Fibroblast of skin of back (primary cell): ENCODE results near the gene ENG.
A peak's percentile ranks its signal among the peaks of the same experiment; 100 is the strongest.

Experiments
- DNase-seq: peaks from one replicate; pipeline ENCODE4 v3.0.0-alpha.2; 2013

ENG gene

DNA sequence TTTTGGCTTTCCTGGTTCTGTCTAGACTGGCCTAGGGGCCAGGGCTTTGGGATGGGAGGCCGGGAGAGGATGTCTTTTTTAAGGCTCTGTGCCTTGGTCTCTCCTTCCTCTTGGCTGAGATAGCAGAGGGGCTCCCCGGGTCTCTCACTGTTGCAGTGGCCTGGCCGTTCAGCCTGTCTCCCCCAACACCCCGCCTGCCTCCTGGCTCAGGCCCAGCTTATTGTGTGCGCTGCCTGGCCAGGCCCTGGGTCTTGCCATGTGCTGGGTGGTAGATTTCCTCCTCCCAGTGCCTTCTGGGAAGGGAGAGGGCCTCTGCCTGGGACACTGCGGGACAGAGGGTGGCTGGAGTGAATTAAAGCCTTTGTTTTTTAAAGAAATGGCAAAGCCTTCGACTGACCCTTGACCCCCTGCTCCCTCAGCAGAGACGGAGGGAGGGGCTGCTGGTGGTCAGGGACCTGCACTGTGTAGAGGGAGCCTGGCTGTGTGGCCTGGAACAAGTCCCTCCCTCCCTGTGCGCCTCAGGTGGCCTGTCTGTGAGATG lies 40.7 kb downstream of the ENG start:
- DNase-seq, result no peak

DNA sequence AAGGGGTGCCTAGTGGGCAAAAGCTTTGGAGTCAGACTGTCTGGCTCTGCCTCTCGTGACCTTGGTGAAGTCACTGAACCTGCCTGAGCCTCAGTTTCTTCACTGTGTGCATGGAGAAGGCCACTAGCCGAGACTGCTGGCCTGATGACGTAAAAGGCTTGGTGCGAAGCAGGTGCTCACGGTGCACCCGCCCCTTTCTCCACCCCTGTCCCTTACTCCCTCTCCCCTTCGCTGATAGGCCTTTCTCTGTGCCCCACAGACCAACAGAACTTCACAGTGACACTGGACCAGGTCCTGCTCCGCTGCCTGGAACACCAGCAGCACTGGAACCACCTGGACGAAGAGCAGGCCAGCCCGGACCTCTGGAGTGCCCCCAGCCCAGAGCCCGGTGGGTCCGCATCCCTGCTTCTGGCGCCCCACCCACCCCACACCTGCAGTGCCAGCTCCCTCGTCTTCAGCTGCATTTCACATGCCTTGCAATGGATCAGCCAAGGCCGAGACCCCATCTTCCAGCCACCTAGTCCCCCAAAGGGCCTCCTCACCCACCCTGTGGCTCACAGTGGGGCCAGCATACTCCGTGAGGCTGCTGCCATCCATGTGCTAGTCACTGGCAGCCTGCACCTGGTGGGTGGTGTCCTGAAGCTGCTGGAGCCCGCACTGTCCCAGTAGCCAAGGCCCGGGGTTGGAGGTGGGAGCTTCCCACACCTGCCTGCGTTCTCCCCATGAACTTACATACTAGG lies 41.4 kb downstream of the ENG start:
- no peak for DNase-seq

DNA sequence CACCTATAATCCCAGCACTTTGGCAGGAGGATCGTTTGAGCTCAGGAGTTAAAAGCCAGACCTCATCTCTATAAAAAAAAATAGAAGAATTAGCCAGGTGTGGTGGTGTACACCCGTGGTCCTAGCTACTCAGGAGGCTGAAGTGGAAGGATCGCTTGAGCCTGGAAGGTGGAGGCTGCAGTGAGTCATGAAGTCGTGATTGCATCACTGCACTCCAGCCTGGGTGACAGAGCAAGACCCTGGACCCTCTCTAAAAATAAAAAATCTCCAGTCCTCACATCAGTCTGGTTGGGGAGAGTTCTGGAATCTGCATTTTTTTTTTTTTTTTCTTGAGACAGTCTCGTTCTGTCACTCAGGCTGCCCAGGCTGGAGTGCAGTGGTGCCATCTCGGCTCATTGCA lies 42.4 kb downstream of the ENG start:
- no peak for DNase-seq

DNA sequence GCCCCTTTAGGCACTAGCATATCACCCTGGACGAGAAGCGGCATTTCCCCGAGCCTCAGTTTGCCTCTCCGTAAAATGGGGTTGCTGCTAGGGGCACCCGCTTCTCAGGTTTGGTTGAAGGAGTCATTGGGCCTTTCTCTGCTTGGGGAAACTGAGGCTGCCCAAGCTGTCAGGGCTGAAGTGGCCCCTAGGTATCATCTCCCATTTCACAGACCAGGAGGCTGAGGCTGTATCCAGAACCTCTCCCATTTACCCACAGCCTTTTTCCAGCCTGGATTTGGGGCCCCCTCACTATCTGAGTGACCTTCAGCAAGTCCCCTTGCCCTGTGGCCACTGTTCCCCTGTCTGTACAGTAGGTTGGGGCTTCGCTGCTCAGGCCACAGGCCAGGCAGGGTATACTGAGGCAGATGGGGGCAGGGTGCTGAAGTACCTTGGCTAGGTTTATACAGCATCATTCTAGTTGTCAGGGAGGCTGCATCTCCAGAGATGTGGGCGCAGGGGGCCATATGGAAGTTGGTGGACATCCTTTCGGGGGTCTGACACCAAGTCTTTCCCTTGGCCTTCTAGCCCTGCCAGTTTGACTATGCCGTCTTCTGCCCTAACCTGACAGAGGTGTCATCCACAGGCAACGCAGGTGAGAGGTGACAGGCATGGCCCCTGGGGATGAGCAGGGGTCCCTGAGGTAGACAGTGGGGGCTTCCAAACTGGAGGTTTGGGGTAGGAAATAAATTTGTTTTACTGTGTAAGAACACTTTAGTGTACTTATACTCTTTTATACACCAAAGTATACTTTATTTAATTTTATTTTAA lies 43.9 kb downstream of the ENG start:
- no peak for DNase-seq

DNA sequence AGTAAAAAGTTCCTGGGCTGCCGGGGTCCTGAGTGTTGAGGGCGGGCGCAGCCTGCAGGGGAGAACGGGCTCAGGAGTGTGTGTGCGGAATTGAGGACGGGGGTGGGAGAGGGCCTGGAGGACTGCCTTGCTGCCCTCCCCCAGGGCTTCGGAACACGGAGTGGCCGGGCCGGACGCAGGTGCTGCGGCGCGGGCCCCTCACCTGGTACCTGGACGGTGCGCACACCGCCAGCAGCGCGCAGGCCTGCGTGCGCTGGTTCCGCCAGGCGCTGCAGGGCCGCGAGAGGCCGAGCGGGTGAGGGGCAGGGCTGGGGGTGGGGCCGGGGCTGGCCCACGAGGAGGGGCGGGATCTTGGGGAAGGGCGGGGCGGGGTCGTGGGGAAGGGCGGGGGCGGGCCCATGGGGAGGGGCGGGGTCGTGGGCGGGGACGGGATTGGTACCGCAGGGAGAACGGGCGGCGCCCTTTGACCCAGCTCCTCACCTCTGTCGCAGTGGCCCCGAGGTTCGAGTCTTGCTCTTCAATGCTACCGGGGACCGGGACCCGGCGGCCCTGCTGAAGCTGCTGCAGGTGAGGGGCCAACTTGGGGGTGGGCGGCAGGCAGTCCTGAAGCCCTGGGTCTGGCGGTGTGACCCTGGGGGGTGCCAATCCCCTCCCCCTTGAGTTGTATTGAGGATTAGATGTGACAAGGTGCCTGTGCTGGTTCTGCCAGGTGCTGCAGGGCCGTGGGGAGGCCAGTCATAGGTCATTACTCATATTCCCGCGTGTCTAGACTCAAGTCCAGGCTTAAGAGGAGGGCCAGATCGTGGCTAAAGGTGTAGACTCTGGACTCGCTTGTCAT lies 44.7 kb downstream of the ENG start:
- DNase-seq, result peak; percentile 31

DNA sequence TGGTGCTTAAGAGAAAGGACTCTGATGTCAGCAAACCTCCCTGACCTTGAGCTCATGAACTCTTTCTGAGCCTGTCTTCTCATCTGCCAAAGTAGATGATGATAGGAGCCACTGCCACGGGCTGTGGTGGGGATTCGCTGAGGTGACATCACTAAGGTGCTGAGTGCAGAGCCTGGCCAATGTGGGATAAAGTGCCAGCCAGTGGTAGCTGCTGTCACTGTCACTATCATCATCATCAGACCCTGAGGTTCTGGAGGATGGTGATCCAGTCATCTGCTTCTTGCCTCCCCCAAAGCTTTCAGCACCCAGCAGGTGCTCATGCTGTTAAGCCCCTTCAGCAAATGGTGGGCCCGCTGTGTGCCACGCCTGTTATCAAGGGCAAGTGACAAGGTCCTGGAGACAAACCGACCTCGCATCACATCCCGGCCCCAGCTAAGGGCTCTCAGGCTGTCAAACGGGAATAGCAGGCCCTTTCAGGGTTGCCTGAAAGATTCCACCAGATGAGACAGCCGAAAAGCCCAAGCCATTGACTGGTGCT lies 45.4 kb downstream of the ENG start:
- DNase-seq, result no peak

DNA sequence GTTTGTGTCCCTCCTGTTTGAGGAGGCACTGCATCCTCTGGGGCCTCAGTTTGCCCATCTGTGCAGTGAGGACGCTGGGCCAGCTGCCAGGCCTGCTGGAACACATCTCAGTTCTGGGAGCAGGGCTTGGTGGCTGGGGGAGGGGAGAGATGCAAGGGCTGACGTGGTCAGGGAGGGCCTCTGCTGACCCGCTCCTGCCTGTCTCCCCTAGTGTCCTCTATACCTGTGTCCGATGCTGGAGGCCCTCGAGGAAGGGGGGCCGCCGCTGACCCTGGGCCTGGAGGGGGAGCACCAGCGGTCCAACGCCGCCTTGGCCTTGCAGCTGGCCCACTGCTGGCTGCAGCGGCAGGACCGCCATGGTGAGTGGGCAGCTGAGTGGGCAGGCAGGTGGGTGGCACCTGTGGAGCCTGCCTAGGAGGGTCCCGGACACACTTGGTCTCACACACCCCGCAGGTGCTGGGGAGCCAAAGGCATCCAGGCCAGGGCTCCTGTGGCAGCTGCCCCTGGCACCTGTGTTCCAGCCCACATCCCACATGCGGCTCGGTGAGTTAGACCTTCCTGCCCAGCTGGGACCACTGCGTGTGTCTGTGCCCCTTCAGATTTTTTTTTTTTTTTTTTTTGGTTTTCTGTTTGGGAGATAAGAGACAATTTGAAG lies 46.0 kb downstream of the ENG start:
- DNase-seq, result no peak

DNA sequence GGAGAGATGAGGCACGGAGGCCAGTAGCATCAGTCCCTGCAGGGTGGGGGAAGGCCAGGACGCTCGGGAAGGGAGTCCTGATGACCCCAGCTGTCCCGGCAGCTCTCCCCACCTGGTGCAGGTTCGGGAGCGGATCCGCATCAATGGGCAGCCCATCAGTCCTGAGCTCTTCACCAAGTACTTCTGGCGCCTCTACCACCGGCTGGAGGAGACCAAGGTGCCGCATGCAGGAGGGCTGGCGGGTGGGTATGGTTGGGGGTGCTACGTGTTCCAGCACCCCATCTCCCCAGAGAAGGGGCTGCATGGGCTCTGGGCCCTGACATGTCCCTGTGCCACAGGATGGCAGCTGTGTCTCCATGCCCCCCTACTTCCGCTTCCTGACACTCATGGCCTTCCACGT lies 47.6 kb downstream of the ENG start:
- no peak for DNase-seq

DNA sequence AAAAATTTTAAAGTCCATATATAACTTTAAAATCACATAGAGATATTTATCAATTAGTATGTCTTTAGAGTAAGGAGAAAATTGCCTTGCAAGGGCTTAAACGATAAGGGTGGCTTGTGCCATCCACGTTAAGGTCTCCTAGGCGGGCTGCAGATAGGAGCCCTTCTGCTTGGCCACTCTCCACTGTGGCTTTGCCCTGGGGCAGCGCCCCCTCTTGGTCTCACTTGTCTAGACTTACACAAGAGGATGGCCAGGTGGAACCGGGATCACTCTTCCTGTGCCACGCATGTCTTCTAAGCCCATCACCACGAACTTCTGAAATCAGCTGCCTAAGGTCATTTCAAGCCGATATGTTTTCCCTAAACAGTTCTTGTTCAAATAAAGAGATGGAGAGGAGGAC lies 48.8 kb downstream of the ENG start:
- peak; percentile 29 for DNase-seq

DNA sequence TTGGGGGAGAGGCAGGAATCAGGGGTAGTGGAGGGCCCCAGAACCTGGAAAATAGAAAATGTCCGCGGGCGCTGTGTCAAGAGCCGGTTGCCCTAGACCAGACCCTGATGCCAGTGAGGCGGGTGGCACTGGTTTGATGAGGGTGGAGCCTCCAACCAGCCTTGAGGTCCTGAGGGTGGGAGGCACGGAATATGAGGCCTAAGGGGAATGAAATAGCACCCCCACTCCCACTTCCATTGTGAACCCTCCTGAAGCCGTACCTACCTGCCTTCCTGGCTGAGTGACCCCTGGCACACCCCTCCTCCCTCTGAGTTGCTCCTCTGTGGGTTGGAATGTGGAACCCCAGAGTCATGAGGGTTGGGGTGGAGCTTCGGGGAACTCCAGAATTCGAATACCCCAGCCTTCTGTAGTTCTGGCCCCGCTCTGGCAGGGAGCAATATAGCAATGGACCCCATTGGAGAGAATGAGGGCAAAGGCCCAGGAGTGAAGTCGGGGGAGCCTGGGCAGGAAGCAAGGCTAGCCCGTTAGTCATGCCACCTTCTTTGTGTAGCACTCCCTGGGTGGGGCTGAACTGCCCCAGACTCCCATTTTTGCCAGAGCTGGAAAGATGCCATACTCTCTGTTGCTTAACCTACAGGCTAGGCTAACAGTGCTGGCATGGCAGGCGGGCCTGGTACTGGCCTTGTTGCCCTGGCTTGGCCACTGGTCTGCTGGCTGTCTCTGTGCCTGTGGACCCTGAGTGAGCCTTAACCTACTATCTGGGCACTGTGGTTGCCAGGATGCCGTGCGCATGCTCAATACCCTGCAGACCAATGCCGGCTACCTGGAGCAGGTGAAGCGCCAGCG lies 50.7 kb downstream of the ENG start:
- DNase-seq, result peak; percentile 64

DNA sequence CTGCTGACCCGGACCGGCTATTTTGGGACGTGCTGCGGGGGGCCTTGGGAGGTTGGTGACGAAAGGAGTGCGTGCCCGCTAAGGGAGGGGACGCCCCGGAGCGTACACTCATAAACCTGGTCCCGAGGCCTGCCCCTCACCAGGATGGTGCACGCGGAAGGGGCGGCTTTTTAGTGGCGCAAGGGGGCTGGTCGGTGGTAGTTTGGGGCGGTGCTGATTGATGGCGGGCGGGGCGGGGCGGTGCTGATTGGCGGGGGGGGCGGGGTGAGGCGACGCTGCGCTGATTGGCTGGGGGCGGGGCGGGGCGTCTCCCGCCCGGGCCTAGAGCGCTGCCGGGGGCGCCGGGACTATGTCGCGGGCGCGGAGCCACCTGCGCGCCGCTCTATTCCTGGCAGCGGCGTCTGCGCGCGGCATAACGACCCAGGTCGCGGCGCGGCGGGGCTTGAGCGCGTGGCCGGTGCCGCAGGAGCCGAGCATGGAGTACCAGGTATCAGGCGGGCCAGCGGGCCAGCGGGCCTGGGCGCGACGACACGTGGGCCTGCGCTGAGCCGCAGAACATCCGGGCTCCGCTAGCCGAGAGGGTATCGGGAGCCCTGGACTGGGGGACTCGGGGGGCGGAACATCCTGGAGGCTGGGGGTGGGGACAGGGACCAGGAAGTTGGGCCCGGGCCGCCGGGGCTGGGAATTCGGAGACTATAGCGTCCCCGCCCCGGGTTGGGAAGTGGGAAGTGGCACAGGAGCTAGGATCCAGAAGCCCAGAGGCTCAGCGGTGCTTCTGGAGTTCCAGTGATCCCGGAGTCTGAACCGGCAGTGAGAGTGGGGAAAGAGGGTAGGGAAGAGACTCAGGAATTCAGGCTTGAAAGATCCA lies 51.6 kb downstream of the ENG start, which contains the start of gene FPGS:
FPGS (plus strand) TSS at position 307 of the 868 bp plus-strand sequence; CDS start at position 350, 43 bp downstream.
- DNase-seq, result peak; percentile 93

DNA sequence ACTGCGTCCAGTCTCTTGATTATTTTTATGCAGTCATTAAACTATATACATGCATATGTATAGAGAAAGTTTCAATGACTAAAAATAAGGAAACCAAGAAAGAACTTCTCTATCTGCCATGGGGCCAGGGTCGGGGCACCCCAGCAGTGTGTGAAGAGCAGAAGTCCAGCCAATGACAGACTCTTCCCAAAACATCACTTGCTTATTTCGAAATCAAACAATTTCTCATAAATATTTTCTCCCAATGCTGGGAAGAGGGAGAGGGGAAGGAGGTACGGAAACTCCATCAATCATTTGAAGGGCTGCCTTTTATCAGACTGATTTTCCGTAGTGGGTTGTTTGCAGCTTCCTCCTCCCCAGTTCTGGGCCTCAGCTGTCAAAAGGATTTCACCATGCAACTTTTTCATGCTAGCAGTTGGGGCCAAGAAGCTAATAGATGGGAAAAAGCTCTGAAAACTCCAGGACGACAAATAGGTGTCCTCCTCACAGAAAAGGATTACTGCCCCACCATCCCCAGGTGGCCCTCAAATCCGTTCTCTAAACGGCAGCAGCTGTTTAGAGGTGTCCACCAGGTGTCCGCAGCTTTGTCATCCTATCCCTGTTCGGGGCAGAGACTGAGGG lies 52.4 kb downstream of the ENG start:
- no peak for DNase-seq

DNA sequence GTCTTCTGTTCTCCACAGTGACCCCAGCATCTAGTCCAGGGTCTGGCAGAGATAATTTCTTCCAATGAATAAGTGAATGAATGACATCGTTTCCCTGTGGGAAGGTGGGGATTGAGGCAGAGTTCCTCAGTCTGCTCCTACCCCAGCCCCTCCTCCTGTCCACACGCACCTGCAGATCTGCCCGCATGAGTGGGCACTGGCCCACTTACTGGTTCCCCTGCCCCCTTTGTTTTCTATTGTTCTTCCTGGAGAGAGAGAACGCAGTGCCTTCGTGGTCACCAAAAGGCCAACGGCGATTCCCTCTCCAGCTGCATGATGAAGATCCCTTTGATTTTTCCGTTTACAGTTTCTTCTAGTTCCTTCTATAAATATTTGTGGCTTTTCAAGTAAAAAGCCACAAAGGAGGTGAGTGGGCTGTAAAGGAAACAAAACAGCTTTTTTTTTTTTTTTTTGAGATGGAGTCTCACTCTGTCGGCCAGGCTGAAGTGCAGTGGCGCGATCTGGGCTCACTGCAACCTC lies 57.5 kb downstream of the ENG start:
- DNase-seq, result no peak

DNA sequence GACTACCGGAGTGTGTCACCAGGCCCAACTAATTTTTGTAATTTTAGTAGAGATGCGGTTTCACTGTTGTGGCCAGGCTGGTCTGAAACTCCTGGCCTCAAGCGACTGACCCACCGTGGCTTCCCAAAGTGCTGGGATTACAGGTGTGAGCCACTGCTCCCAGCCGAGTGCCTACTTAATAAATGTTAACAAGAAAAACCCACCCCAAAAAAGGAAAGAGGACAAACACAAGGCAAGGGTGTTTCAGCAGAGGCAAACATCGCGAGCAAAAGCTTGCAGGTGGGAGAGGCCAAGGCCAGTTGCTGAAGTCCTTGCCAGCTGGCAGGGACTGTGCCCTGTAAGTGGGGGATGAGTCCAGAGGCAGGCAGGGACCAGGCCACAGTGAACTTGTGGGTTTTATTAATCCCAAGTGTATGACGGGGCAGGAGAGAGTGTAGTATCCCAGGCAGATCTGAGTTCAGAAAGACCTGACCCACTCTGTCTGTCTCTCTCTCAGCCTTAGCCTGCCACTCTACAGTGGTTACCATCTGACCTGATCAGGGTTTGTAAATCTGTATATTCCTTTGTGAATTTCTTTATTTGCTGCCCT lies 58.1 kb downstream of the ENG start:
- no peak for DNase-seq

DNA sequence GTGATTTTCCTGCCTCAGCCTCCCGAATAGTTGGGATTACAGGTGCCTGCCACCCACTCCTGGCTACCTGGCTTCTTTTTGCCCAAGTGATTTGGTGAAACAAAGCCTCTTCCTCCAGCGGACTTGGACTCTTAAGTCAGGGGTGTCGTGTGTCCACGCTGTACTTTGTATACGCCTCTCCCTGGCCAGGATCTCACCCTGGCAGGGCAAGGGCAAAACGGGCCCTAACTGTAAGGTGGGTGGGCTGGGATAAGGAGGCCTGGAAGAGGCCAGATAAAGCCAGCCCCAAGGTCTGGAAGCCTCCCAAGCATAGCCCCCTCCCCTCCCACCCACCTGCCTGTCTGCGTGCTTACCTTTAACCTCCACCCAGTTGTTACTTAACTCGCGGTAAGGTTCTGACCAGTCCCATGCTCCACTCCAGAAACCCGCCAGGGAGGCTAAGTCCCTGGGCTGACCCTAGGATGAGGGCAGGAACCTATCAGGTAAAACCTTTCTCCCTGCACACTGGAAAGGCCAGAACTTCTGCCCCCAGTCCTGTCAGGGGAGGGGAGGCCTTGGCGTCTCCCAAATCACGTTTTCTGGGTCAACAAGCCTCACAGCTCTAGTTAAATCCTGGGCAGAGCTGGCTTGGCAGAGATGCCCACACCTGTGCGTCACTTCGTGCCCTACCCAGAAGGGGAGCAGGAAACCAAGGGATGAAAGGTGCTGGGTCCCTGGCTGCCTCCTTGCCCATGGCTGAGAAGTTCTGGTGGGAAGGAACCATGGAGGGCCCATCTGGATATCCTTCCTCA lies 60.3 kb downstream of the ENG start:
- DNase-seq, result no peak

DNA sequence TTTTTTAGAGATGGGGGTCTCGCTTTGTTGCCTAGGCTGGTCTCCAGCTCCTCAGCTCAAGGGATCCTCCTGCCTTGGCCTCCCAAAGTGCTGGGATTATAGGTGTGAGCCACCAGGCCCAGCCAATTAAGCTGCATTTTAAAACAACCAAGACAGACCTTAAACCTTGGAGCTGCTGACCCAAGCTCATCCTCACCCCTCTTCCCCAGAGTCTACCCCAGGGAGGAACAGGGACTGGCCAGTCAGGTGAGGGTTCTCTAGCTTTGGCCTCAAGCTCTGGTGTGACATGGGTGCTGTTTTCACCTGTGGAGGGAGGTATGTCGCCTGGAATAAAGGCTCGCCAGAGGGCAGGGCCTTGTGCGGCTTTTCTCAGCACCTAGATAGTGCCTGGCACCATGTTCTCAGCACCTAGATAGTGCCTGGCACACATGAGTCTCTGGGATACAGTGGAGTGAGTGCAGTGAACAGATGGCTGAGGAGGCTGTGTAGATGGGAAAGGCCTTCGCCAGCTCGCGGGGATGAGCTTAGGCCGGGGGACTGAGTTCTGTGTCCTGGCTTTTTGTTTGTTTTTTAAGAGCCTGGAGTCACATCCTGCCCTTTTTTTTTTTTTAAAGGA lies 61.3 kb downstream of the ENG start:
- DNase-seq, result peak; percentile 18

DNA sequence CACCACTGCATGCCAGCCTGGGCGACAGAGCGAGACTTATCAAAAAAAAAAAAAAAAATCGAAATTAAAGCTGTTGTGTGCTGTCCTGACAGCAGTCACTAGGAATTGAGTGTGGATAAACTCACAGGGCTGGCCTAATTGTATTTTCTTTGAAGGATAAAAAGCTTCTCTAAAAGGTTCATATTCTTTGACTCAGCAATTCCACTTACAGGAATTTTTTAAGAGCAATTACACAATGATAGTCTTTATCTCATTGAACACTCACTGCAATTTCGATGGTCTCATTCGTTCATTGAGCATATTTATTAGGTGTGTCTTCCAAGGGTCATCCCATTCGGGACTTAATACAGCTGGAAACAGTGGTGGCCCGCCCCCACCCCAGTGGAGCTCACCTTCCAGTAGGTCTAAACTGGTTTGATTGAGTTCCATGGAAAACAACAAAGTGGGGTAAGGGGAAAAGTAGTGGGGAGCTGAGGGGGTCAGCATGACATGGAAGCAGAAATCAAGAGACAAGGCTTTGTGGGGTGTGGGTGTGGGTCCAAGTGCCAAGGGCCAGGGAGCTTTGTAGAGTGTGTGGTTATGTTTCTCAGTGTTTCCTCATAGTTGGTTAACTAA lies 61.9 kb downstream of the ENG start:
- DNase-seq, result no peak
